Common myeloid progenitor, CD34-positive (primary cell): Measurements from ENCODE around the gene SLC19A1.

Experiments
- CTCF ChIA-PET: fragments of 350-600 bp; sonication (Branson Sonifier 250); formaldehyde crosslinking; loops from one replicate; lab custom pipeline; 2021; ENCODE audit warnings: antibody characterized with exemption; lab: Charles Lee
- POLR2A ChIA-PET: fragments of 350-600 bp; sonication (Branson Sonifier 250); formaldehyde crosslinking; loops from one replicate; lab custom pipeline; 2021; ENCODE audit warnings: antibody characterized with exemption; lab: Charles Lee
- DNase-seq, 3 donors: peaks; one replicate each; pipeline versions ENCODE4 v3.0.0 to v3.0.0-alpha.2; 2013
- H3K27ac ChIP-seq, 2 experiments: 1 replicate in 1 of 2; 2 replicates in 1 of 2; pipeline ENCODE4 v1.7.0; 2013; ENCODE audit warnings: inconsistent platforms in 2 of 2, low read length in 2 of 2, mild to moderate bottlenecking in 2 of 2, low read depth in 1 of 2, moderate library complexity in 1 of 2; ENCODE audit not compliant: severe bottlenecking in 2 of 2, insufficient read depth in 1 of 2, poor library complexity in 1 of 2
- H3K27me3 ChIP-seq, 5 experiments: replicated peaks in 2 of 5; 1 replicate in 3 of 5; 2 replicates in 2 of 5; pipeline versions ENCODE4 v1.6.1 to v1.7.0; 2013; ENCODE audit warnings: low read length in 4 of 5, mild to moderate bottlenecking in 2 of 5, moderate library complexity in 2 of 5, inconsistent platforms in 1 of 5; ENCODE audit not compliant: insufficient read depth in 5 of 5, control insufficient read depth in 4 of 5
- H3K36me3 ChIP-seq, 4 experiments: 1 replicate in 2 of 4; 2 replicates in 2 of 4; pipeline versions ENCODE4 v1.6.1 to v1.7.0; 2013; ENCODE audit warnings: low read length in 3 of 4, control low read depth in 1 of 4, mild to moderate bottlenecking in 1 of 4; ENCODE audit not compliant: control insufficient read depth in 4 of 4, insufficient read depth in 4 of 4
- H3K4me1 ChIP-seq, 4 experiments: 1 replicate in 3 of 4; 2 replicates in 1 of 4; pipeline versions ENCODE4 v1.6.1 to v1.7.1; 2013; ENCODE audit warnings: low read length in 3 of 4, mild to moderate bottlenecking in 3 of 4, control low read depth in 1 of 4, inconsistent platforms in 1 of 4, moderate library complexity in 1 of 4; ENCODE audit not compliant: control insufficient read depth in 4 of 4, insufficient read depth in 4 of 4; ENCODE audit errors: control extremely low read depth in 1 of 4
- H3K4me3 ChIP-seq, 7 experiments: 1 replicate in 4 of 7; 2 replicates in 3 of 7; pipeline versions ENCODE4 v1.5.1 to v1.7.0; 2013; ENCODE audit warnings: mild to moderate bottlenecking in 7 of 7, low read length in 6 of 7, moderate library complexity in 6 of 7, inconsistent platforms in 2 of 7, low read depth in 2 of 7, control low read depth in 1 of 7; ENCODE audit not compliant: insufficient read depth in 4 of 7, control insufficient read depth in 1 of 7; ENCODE audit errors: extremely low read depth in 1 of 7
- H3K9me3 ChIP-seq, 5 experiments: 1 replicate in 4 of 5; 2 replicates in 1 of 5; pipeline versions ENCODE4 v1.6.1 to v1.7.1; 2013; ENCODE audit warnings: low read length in 4 of 5, mild to moderate bottlenecking in 2 of 5, inconsistent platforms in 1 of 5, low read depth in 1 of 5, moderate library complexity in 1 of 5; ENCODE audit not compliant: control insufficient read depth in 4 of 5, insufficient read depth in 2 of 5; ENCODE audit errors: control extremely low read depth in 1 of 5
- WGBS: methylation state at CpG from one replicate; pipeline ENCODE4 v1.1.5; 2013; ENCODE audit not compliant: insufficient coverage; 5-methylcytosine and 5-hydroxymethylcytosine counted together

SLC19A1 gene

DNA sequence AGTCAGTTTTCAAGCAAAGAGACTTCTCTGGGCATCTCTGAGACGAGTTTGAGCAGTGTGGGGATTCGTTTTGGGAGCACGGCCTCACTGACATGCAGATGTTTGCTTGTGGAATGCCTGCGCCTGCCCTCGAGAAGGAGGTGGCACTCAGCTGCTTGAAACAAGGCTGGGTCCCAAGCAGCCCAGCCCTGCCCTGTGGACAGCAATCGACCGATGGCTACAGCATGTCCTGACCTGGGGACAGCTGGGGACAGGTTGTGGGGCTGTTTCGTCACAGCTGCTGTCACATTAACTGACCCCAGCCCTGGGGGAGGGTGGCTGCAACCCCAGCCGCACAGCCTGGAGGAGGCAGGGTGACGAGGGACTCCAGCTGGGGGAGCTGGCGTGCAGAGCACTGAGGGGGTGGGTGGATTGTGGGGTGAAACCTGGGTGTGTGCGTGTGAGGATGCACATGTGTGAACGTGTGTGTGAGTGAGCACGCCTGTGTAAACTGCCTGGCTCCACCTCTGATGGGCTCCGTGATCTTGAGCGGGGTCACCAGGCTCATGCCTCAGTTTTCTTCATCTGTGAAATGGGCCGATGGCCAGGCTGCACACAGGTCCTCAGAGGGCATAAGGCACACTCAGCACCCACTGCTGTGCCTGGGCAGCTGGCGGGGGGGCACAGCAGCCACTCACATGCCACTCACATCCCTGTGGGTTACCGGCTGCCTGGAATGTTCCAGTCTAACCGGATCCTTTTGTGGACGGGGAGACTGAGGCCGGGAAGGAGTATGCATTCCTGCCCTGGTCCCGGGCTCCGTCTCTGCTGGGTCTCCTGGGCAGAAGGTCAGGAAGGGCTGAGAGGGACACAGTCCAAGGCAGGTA lies 87.9 kb downstream of the SLC19A1 start:
- Histone ChIP-seq H3K27ac (no peak overlapping the region), H3K4me1 (peaks cover 0 to 8% (median 3%) of the 10 kb centered on the region in 4 experiments), H3K4me3 (no peak overlapping the region), H3K36me3 (no peaks in the 10 kb centered on the region), H3K27me3 (peaks cover 0 to 5% (median 0%) of the 10 kb centered on the region in 5 experiments), H3K9me3 (no peaks in the 10 kb centered on the region)
- ChIA-PET POLR2A (no interaction called here), CTCF (interaction anchor here (1.2 kb wide), 1 partner anchor 10 kb away, joined by 4 read pairs; no protein-coding TSS in a partner anchor)
- 91% methylated on average over 24 of the region's 24 CpGs for whole genome bisulfite sequencing
- DNase-seq, result no peak

DNA sequence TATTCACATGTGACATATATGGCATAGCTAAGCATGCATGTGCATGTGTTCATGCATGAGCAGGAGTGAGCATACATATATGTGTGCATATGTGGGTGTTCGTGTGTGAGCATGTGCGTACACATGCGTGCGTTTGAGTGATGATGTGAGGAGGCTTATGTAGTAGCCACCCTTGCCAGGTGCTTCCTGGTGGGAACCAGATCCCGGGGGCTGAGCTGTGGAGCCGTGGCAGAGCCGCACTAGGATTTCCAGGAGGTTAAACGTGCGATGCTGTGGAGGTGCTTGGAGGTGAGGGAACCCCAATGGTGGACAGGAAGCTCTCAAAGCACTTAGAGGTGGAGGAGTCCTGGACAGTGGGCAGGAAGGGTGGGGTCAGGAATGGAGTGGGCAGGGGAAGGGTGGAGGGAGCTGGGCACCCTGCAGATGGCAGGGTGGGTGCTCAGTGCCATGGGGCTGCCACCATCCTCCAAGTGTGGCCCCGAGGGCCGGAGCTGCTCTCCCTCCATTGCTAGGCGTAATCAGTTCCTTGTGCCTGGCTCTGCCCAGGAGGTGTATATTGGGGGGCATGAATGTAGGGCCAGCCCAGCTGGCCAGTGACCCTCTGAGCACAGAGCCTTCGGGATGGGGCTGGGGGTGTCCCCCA lies 88.8 kb downstream of the SLC19A1 start:
- POLR2A ChIA-PET, result no interaction called here

DNA sequence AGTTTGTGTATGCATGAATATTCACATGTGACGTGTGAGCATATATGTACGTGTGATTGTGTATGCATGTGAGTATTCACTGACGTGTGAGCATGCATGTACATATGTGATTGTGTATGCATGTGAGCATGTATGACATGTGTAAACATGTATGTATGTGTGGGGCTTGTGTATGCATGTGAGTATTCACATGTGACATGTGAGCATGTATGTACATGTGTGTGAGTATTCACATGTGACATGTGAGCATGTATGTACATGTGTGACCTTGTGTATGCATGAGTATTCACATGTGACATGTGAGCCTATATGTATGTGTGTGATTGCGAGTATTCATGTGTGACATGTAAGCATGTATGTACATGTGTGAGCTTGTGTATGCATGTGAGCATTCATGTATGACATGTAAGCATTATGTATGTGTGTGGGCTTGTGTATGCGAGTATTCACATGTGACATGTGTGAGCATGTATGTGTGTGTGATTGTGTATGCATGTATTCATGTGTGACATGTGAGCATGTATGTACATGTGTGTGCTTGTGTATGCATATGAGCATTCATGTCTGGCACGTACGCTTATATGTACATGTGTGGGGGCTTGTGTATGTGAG lies 89.4 kb downstream of the SLC19A1 start:
- peaks cover 0 to 7% (median 0%) of the 10 kb centered on the region in 5 experiments for H3K27me3 ChIP-seq
- ChIA-PET CTCF (interaction anchor here (0.7 to 1.0 kb wide), 2 partner anchors 313 to 315 kb away, joined by 3 to 4 read pairs; no protein-coding TSS in a partner anchor), POLR2A (no interaction called here)
- H3K27ac ChIP-seq, result no peak overlapping the region
- H3K4me3 ChIP-seq, result no peak overlapping the region
- no peaks in the 10 kb centered on the region for H3K36me3 ChIP-seq
- no peak for DNase-seq
- H3K9me3 ChIP-seq, result no peaks in the 10 kb centered on the region
- peaks cover 0 to 8% (median 3%) of the 10 kb centered on the region in 4 experiments for H3K4me1 ChIP-seq
- WGBS, result 96% methylated on average over 6 of the region's 7 CpGs

More for the DNA sequence above, 88.8 kb downstream of the SLC19A1 start:
- CTCF ChIA-PET, result interaction anchor here (0.6 to 1.0 kb wide), 3 partner anchors 314 to 765 kb away, joined by 3 to 4 read pairs (median 3); no protein-coding TSS in a partner anchor
- DNase-seq, result no peak
- Histone ChIP-seq H3K4me1 (peaks cover 0 to 8% (median 3%) of the 10 kb centered on the region in 4 experiments), H3K27me3 (peaks cover 0 to 5% (median 0%) of the 10 kb centered on the region in 5 experiments), H3K36me3 (no peaks in the 10 kb centered on the region), H3K9me3 (no peaks in the 10 kb centered on the region), H3K27ac (no peak overlapping the region), H3K4me3 (no peak overlapping the region)
- WGBS, result 96% methylated on average over 12 of the region's 13 CpGs

DNA sequence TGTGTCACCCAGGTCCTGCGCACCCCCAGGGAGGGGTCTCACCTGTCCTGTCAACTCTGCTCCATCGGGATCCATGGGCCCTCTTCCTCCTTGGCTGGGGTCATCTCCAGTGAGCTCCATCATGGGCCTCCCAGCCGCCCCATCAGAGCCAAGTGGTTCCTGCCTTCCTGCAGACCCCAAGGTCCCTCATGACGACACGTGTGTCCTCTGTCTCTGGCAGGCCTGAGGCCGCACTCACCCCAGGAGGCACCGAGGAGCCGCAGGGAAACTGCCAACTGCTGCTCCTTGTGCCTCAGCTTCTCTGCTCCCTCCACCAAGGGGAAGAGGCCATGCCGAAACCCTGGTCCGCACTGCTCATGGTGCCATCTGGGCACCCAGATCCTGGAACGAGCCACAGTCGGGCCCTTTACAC lies 90.5 kb downstream of the SLC19A1 start:
- ChIA-PET CTCF (interaction anchor here (2.2 kb wide), 1 partner anchor 311 kb away, joined by 5 read pairs; no protein-coding TSS in a partner anchor), POLR2A (no interaction called here)
- WGBS, result 94% methylated on average over 12 of the region's 12 CpGs
- Histone ChIP-seq H3K9me3 (peaks cover 0 to 3% (median 1%) of the 10 kb centered on the region in 5 experiments), H3K4me1 (peaks cover 0 to 8% (median 3%) of the 10 kb centered on the region in 4 experiments), H3K36me3 (no peaks in the 10 kb centered on the region), H3K27ac (no peak overlapping the region), H3K4me3 (no peak overlapping the region), H3K27me3 (peaks cover 0 to 9% (median 0%) of the 10 kb centered on the region in 5 experiments)
- no peak for DNase-seq

DNA sequence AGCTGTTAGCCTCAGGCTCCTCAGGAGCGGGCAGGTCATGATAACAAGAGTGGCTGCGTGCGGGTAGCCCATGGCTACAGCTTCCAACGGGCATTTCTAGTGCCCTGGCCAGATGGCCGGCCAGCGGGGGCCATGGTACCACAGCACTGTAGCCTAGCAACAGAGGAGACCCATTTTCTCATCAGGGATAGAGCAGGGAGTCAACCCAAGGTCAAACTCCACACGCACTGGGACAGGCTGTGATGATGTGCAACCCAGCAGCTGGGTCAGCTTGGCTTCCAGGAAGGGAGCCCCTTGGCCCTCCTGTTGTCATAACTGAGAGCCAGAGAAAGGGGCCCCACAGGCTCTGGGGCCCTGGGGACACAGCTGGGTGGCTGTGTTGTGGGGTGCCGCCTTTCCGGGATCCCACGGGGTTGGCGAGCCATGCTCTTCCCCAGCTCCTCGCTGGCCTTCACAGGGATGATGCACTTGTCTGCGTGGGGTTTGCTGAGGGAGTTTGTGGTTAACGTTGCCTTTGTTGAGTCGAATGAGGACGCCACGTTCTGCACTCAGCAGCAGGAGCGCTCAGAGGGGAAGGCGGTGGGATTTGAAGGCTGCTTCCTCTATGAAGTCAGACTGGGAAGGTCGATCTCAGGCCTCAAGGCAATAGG lies 91.0 kb downstream of the SLC19A1 start:
- H3K27ac ChIP-seq, result no peak overlapping the region
- no peak for DNase-seq
- H3K27me3 ChIP-seq, result peaks cover 0 to 9% (median 0%) of the 10 kb centered on the region in 5 experiments
- H3K36me3 ChIP-seq, result no peaks in the 10 kb centered on the region
- WGBS, result 82% methylated on average over 16 of the region's 20 CpGs
- ChIA-PET CTCF (interaction anchor here (2.2 kb wide), 1 partner anchor 311 kb away, joined by 5 read pairs; no protein-coding TSS in a partner anchor), POLR2A (no interaction called here)
- H3K9me3 ChIP-seq, result peaks cover 1 to 7% (median 2%) of the 10 kb centered on the region in 5 experiments
- H3K4me1 ChIP-seq, result peaks cover 0 to 8% (median 3%) of the 10 kb centered on the region in 4 experiments
- H3K4me3 ChIP-seq, result no peak overlapping the region

DNA sequence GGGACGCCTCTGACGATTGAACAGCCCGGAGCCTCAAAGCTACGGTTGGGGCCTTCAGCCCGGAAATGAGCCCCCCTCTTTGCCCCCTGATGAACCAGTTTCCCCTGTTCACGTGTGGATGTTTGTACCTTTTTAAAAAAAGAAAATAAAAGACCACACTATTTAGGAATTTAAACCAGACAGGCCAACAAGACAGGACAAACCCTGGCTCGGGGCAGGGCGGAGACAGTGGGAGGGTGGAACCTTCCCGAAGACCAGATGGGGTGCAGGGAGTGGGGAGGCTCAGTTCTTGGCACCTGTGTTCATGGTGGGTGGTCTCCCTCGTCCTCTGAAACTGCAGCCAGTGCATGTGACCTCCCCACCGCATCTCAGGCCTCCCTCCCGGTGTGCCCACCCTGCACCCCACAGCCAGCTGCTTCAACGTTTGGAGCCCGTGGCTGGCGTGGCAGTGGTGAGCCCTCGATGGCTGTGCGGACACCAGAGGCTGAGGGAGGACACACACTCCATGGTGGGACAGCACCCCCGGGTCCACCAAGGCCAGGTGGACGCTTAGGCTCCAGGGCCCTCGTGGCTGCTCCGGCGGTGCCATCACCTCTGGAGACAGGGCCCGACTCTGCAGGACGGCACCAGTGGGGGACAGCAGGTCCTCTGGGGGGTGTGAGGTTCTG lies 91.7 kb downstream of the SLC19A1 start:
- H3K27me3 ChIP-seq, result peaks cover 0 to 12% (median 0%) of the 10 kb centered on the region in 5 experiments
- H3K4me1 ChIP-seq, result peaks cover 0 to 5% (median 2%) of the 10 kb centered on the region in 4 experiments
- CTCF ChIA-PET, result interaction anchor here (2.2 kb wide), 1 partner anchor 310 kb away, joined by 5 read pairs; no protein-coding TSS in a partner anchor
- no peak overlapping the region for H3K4me3 ChIP-seq
- POLR2A ChIA-PET, result no interaction called here
- no peaks in the 10 kb centered on the region for H3K36me3 ChIP-seq
- H3K27ac ChIP-seq, result no peak overlapping the region
- peaks cover 2 to 10% (median 3%) of the 10 kb centered on the region in 5 experiments for H3K9me3 ChIP-seq
- 93% methylated on average over 23 of the region's 24 CpGs for WGBS
- DNase-seq, result no peak
